OCI-M1 (cell line): ENCODE results near the gene GINS2.

Experiments
- DNase-seq: peaks from one replicate; lab custom pipeline; 2025; lab: John Stamatoyannopoulos, UW

Gene GINS2

GRCh38 chr16:85689950-85690320 is 1.2 kb upstream of the GINS2 start:
- DNase-seq, result no peak

GRCh38 chr16:85689285-85689949 is 663 bp upstream of the GINS2 start:
- no peak for DNase-seq

GRCh38 chr16:85687651-85688471 is 893 bp downstream of the GINS2 start:
- DNase-seq, result no peak

DNA sequence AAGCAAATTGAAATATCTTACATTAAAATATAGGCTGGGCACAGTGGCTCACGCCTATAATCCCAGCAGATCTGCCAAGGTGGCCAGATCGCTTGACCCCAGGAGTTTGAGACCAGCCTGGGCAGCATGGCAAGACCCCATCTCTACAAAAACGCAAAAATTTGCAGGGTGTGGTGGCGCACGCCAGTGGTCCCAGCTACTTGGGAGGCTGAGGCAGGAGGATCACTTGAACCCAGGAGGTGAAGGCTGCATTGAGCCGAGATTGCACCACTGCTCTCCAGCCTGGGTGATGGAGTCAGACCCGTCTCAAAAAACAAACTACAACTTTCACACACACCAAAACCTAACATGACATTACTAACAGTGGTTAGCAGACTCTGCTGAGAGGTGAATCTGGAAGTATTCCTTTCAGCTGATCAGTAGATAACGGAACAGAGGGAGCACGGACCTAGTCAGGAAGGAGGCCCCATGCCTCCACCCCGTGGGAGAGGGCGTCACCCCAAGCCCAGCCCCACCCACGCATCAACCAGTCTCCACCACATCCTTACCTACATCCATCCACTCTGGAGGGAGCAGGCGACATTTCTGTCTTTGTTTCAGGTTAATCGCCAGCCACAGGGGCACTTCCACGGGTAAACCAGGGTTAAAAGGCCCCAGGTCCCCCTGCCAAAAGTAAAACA is 1.7 kb downstream of the GINS2 start:
- DNase-seq, result no peak

DNA sequence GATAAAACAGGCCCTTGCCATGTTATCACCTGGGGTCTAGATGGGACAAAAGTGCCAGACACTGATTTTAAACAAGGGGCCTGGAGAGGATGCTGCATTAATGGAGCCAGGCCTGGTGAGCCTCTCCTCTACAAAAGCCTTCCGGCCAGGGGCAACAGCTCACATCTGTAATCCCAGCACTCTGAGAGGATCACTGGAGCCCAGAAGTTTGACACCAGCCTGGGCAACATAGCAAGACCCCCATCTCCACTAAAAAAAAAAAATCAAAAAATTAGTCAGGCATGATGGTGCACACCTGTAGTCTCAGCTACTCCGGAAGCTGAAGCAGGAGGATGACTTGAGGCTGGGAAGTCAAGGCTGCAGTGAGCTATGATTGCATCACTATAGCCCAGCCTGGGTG is 3.5 kb downstream of the GINS2 start:
- DNase-seq, result no peak

- DNase-seq, result peak; percentile 20
Measured at GRCh38 chr16:85683363-85683762, 5.4 kb downstream of the GINS2 start.

DNA sequence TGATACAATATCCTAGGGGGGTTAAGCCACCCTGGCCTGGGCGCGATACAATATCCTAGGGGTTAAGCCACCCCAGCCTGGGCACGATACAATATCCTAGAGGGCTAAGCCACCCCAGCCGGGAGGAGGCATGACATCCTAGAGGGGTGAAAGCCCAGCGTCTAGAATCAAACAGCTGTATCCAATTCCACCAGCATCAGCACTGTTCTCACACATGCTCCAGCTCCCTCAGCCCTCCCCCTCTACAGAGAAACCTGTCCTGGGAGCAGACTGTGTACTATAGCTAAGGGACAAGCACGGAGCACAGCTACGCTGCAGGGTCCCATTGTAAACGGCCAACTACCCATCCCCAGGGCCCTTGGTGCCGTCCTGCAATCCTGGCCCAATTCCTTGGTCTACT is 6.2 kb downstream of the GINS2 start:
- DNase-seq, result no peak

DNA sequence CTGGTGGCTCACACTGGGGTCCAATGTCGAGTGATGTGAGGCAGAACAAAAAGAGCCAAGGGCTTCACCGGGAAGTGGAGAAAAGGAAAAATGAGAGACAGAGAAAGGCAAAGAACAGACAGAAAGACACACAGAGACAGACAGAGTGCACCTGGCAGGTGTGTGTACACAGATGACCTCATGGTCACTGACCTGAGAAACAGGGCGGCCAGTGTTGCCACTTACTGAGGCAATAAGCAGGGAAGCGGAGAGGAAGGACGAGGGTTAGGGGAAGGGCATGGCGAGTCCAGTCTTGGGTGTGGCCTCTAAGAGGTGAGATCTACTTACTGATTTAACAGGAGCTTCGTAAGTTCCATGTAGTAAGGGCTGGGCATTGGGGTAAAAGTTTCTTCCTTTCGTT is 7.5 kb downstream of the GINS2 start:
- no peak for DNase-seq

- DNase-seq, result no peak
Measured at GRCh38 chr16:85680352-85680944, 8.3 kb downstream of the GINS2 start.

DNA sequence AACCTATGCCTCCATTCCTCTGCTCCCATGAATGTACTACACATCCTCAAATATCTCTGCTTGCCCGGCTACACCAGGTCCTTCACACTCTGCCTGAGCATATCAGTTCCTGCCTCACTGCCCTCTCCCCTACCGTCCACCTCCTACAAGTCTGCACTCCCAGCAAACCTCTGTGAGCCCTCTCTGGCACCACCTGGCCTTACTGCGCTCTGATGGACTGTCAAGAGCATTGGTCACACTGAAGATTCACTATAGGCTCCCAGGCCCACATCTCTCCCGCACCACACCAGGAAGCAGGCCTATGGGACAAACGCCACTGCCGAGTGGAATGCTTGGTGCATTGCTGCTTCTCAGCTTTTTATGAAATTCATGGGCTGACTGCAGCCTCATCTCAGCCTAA is 8.9 kb downstream of the GINS2 start:
- DNase-seq, result no peak

DNA sequence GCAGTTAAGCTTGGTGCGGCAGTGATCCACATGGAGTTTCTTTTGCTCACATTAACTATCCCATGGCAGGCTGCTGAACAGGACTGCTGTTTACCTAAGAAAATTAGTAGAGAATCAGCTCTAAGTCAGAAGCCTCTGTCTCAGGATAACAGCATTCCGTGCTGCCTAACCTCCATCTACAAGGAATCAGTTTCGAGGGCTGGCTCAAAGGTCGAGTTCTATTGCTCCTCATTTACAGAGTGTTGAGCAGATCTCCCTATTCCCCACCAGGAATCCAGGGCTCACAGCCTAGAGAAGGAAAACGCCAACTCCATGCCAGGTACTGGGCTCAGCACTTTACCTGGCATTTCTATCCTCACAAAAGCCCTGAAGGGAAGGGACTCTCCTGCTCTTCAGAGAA is 9.9 kb downstream of the GINS2 start:
- DNase-seq, result no peak

DNA sequence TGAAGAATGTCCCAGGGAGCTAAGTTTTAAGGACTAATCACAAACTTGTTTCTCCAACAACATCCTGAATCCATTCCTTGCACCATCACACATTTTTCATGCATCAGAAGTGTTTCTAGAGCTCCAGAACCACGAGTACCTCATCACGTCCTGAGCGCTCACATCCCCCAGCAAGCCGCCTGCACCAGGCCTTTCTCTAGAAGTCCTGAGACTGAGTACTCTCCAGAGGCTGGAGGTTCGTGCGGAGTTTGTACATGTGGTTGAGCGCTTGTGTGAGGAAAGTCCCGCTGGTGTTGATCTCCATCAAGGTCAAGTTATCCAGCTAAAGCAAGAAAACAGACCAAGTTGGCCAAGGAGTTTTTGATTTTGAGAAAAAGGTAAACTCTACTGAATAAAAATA is 10.7 kb downstream of the GINS2 start:
- no peak for DNase-seq

DNA sequence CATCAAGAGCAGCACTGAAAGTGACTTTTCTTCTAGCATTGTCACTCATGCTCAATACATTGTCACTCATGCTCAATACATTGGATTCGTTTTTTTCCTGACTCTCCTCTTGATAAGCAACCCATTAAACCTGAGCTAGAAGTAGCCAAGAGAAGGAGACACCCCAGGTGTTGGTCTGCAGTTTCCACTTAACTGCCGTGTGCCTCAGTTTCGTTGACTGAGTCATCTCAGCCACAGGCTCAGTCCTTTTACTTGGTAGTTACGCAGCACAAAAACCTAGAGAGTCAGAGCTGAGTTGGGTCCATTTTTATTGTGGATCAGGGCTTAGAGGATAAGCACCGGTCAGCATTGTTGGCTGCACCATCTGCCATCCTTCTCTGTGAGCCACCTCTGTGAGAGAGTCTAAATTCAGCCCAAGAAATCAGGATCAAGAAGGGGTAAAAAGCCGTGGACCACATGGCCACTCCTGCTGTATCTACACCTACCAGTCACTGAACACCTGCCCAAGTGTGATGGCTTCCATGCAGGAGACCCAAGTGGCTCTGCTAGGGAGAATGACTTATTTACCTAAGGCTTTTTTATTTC is 11.3 kb downstream of the GINS2 start:
- DNase-seq, result no peak

DNA sequence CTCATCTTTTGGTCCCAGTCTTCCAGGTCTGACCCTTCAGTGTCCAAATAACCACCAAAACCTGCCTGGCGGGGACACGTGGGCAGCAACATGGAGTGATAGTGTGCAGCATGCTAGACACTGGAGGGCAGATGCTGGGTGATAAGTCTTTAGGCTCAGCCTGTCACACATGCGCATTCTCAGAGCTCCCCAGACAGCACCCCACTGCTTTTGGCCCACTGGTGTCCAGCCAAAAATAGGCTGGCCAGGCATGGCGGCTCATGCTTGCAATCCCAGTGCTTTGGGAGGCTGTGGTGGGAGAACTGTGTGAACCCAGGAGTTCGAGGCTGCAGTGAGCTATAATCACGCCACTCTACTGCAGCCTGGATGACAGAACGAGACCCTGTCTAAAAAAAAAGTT is 12.3 kb downstream of the GINS2 start:
- no peak for DNase-seq

GRCh38 chr16:85675251-85675874 is 13.4 kb downstream of the GINS2 start:
- peak; percentile 63 for DNase-seq

DNA sequence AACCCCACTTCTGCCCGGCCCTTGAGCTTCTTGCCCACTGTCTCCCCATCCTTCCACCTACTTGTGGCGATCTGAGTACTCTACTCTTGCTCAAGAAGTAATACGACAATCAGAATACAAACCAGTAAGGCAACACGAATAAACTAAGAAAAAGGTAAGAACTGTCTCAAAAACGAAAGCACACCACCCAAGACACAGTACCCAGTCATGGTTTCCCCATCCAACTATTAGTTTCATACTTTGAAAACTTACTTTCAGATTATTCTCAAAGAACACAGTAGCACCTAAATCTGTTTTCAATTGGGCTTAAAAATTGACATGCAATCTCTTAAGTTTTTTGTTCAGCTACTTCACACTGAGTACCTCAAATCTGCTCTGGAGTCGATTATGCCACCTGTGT is 13.9 kb downstream of the GINS2 start:
- DNase-seq, result no peak

GRCh38 chr16:85674418-85674755 is 14.4 kb downstream of the GINS2 start:
- DNase-seq, result no peak

DNA sequence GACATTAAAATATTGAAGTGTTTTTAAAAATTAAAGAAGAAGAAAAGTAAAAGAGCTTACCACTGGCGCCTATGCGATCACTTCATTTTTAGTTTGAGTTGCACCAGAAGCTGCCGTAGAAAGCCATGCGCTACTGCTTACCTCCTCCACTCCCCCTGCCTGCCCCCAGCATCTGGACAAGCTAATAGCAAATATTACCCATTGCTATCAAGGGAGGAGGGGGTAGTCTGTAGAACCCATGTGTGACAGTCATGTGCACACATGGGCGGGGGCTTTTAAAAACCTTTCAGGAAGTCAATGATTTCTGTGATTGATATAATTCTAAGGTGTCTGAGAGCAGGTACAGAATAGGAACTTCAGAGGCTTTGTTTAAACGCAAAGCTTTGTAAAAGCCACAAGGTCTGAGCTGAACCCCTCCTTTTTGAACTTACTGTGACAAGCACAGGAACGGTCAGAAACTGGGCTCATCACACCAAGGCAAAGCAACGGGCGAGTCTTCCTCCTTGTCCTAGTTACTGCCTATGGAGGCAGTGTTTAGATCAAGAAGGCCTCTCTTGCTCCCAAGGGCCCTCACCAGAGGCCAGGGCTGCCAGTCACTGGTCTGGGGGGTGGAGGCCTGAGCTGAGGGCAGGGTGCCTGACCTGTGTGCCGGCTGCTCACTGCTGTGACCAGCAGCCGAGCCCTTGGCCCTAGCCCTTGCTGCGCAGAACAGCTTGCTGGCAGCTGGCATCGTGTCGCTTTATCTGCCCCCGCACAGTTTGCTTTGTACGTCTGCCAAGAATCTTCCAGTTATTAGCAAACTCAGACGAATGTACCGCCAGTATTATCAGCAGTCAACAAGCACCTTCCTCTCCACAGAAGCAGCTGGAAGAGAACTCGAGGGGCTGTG is 15.0 kb downstream of the GINS2 start:
- DNase-seq, result no peak

- DNase-seq, result no peak
Measured at GRCh38 chr16:85670840-85671239, 17.9 kb downstream of the GINS2 start.

GRCh38 chr16:85668676-85669424 is 19.9 kb downstream of the GINS2 start:
- DNase-seq, result no peak
